HPDE6-E6E7 (cell line): Measurements from ENCODE around the gene CFAP99.
A peak's percentile ranks its signal among the peaks of the same experiment; 100 is the strongest.
"Not testable (repeated sequence)": the region's sequence is repeated elsewhere in the genome, so short reads cannot be mapped to it uniquely, and the experiment has no call there.

Experiments used
- DNase-seq: peaks from one replicate; pipeline ENCODE4 v3.0.0; 2011; ENCODE audit warnings: missing footprints; ENCODE audit errors: extremely low spot score

The CFAP99 gene

GRCh38 chr4:2446656-2447564 is 28.2 kb downstream of the CFAP99 start:
- no peak for DNase-seq

DNA sequence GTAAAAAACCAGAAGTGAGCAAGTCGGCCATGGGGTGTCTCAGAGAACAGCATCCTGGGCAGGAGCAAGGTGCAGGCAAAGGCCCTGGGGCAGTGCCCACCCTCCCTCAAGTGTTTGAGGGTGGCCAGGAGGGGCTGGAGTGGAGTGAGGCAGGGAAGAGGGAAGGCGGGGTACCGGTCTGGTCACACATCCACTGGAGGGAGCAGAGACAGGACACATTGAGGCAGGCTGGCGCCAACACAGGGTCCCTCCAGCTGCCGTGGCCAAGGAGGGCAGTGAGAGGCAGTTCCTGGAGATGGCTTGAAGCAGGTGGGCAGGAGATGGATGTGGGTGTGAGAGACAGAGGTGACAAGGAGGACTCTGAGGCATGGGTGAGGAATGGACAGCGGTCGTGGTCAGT is 29.8 kb downstream of the CFAP99 start:
- DNase-seq = no peak

- DNase-seq = no peak
Observed at GRCh38 chr4:2449051-2449450, 30.3 kb downstream of the CFAP99 start.

GRCh38 chr4:2449511-2450392 is 31.0 kb downstream of the CFAP99 start:
- DNase-seq = no peak

DNA sequence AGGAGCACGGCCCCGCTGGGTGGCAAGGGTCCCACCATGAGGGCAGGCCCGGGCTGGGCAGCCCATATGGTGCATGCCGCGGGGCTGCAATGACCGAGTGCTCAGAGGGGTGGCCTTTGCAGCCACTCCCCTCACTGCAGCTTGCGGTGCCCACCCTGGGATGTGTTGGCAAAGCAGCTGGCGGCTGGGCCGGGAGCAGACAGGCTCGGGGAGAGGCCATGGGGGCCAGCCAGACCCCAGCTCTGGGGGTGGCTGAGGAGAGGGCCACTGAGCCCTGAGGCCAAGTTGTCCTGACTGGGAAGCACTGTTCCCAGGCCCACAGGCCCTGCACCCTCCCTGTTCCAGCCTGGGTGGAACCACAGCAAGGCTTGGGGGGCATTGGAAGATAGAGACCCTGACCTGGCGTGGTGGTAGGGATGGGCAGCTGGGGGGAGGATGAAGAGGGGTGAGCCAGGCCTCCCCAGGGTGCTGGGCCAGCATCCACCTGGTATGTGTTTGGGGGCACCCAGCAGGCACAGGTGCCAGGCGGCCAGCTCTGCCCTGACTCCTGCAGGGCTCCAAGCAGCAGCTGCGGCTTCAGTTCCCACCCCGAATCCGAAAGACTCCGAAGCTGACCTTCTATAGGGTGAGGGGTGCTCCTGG is 31.8 kb downstream of the CFAP99 start:
- DNase-seq = no peak

DNA sequence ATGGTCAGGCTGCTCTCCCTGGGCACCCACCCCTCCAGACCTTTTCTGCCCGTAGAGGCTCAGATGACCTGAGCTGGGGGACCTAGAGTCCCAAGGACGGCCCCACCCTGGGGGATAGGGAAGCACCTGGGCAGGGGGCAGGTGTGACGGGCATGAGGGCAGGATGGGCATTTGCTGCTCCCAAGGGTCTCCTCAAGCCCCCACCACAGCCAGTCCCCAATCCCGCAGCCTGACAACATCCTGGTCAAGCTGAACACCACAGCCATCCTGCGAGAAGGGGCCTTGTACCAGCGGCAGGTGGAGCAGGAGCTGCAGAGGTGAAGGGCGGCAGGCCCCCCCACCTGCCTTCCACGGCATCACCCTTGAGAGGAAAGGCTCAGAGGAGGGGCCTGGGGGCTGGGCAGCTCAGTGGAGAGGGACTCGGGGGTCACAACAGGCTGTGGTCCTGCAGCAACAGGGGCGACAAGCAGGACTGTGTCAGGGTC is 32.3 kb downstream of the CFAP99 start:
- no peak for DNase-seq

DNA sequence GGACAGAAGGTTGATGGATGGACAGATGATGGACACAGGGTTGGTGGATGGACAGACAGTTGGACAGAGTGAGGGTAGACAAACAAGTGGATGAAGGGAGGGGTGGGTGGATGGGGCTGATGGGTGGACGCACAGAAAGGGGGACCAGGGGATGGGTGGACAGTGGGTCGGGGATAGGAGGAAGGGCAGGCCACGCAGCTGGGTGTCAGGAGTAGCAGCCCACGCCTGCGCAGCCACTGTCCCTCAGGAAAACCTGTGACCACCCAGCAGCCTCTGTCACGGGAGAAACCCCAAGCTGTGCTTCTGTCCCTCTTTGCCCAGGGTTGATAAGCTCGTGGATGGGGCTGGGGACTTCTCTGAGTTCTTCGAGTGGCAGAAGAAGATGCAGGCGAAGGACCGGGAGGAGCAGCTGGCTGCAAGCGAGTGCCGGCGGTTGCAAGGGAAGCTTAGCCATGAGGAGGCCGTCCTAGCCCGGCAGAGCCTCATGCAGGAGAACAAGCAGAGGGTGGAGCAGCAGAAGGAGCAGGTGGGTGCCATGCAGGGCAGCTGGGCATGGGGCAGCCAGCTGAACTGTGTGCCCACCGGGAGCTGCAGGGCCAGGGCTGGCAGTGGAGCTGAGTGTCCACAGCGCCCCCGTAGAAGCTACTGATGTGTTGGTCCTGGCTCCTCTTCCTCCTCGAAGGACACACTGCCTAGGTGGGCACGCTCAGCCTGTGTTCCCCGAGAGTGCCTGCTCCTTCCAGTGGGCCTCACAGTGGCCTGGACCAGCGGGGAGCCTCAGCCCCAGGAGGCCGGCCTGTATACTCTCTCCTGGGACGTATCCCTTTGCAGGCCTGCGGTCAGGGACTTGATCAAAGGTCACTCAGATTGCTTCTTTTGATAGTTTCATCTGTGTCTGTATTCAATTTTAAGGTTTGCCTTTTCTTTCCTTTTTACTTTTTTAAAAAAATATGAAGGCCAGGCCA is 33.3 kb downstream of the CFAP99 start:
- no peak for DNase-seq

- no peak for DNase-seq
Observed at GRCh38 chr4:2457481-2458295, 38.9 kb downstream of the CFAP99 start.

DNA sequence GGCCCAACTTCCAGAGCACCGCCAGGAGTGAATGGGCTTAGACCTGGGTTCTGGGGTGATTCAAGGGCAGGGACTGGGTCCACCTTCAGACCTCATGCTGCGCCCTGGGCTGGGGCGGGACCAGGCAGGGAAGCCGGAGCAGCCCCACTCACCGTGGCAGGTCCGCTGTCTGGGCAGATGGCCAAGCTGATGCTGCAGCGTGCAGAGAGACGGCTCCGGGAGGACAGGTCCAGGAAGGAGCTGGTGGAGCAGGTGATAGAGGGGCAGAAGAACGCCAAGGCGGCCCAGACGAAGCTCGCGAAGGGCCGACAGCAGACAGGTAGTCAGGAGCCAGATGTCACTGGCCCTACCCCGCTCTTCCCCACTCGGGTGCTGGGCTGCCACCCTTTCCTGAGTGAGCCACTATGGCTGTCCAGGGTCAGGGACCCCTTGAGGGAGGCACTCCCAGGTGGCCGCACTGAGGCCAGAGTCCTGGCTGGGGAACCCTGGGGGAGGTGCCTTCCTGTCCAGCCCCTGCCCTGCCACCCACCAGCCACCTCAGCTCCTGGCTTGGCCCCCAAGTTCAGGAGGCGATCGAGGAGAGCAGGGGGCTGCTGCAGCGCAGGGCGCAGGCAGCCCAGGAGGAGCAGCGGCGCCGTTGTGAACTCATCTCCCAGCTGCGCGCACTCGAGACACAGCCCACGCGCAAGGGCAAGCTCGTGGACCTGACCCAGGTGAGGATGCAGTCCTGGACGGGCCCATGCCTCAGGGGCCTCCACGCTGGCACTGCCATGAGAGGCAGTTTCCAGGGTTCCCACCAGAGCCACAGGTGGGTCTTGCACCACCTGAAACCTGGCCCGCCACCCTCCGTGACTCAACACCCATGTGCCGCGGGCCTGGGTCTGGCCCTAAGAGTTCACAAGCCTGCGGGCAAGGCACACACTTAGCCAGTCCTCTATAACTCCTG is 40.1 kb downstream of the CFAP99 start:
- no peak for DNase-seq

DNA sequence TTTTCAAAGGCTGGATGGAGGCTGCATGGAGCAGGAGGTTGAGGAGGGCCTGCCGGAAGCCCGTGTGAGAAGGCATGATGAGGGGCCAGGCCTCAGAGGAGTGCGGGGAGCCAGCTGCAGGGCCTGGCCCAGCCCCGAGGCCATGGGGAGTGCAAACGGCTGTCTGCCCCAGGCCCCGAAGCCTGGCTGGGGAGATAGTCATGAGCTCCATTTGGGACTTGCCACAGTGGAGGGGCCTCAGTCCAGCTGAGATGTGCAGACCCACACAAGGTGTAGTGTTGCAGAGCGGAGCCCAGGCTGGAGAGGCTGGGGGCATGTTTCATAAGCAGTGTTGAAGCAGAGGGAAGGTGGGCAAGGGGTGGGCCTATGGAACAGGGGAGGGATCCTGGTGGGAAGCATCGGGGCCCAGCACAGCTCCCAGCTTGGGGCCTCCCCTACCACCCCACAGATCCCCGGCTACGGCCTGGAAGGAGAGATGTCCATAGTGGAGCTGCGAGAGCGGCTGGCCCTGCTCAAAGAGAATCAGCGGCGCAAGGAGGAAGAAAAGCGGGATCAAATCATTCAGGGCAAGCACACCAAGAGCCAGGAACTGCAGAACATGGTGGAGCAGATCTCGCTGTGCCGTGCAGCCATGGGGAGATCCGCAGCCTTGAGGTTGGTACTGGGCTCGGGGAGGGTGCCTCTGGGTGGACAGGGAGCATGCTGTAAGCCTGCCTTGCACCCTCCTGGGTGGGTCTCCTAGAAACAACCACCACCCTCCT is 41.0 kb downstream of the CFAP99 start:
- DNase-seq = no peak

DNA sequence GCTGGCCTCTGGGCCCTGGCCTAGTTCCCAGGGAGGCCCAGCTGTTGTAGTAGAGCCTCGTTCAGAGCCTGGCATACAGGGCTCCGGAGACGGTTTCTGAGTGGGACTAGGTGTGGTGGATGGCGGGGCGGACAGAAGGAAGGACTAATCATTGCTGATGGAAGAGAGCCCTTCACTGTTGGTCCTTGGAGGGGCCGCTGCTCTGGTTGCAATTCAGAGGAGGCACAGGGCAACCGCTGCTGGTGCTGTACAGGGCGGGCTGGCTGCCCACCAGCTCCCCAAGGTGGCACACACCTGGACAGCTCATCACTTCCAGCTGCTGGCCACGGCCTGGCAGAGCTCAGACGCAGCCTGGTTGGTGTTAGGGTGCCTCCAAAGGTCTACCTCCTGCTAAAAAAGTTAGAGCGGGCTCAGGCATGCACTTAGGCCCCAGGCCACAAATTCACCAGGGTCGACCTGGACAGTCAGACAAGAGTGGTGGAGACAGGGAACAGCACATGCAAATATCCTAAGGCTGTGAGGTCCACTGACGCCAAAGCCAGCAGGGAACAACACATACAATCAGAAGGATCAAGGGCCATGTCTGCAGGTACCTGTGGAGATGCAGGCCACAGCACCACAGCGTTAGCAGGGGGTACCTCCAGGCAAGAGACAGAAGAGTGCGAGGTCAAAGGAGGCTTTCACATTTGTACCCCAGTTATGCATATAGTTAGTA is 42.6 kb downstream of the CFAP99 start:
- no peak for DNase-seq

GRCh38 chr4:2462218-2462991 is 43.6 kb downstream of the CFAP99 start:
- DNase-seq = peak; percentile 49

DNA sequence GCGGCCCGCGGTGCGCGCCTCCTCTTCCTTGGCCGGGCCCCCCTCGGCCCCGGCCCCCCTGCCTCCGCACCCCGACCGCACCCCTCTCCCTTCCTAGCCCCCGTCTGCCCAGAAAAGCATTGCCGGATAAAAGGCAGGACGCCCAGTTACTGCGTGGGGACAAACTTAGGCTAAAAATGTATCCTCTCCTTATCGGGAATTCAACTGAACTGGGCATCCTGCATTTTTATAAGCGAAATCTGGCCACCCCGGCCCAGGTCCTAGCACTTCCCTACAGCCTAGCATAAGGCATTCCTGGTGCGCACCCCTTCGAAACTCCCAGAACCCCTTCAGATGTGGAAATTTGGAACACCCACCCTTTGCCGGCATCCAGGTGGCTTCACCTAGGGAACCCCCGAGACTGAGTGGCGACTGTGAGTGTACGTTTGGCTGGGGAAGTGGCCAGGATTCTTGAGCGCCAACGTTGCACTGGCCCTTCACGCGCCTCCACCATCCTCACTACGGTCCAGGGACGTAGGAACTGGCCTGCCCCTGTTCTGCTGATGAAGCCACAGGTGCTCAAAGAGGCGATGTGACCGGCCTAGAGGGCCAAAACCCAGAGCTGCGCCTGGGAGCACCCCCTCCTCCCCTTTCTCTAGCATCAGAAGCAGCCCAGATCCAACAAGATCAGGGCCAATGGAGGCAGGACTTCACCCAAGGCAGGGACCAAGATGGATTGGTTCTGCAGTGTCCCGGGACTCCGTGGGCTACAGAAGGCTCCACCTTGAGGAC is 44.4 kb downstream of the CFAP99 start:
- DNase-seq = no peak

- DNase-seq = no peak
Observed at GRCh38 chr4:2465032-2465431, 46.3 kb downstream of the CFAP99 start.

DNA sequence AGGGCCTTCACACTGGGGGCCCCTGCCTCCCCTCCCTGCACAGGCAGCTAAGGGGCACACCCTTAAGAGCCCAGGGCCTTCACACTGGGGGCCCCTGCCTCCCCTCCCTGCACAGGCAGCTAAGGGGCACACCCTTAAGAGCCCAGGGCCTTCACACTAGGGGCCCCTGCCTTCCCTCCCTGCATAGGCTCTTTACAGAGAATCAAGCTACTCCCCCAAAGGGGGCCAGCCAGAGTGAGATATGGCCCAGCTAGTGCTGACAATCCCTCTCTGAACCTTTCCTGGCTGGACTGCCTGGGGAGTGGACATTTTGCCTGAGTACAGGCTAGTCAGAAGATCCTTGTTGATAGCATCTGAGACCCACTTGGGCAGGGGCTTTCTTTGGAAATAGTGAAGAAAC is 46.8 kb downstream of the CFAP99 start:
- not testable (repeated sequence) for DNase-seq
